B cell (primary cell): ENCODE results near the gene ANKRD11. TPM values are rescaled to one million over a fixed set of nuclear protein-coding genes. Genes with fewer than 3 reads are reported as not detected.

Experiments
- ATAC-seq: fragments of 200-7000 bp; cut with Tn5 transposase; one replicate; pipeline ENCODE4 v1.10.0; 2021; ENCODE audit warnings: low read depth, mild to moderate bottlenecking, moderate number of reproducible peaks, moderate library complexity
- CTCF ChIA-PET: fragments of 350-600 bp; sonication (Branson Sonifier 250); formaldehyde crosslinking; loops from one replicate; lab custom pipeline; 2021; ENCODE audit warnings: antibody characterized with exemption, inconsistent platforms; lab: Charles Lee
- POLR2A ChIA-PET: fragments of 350-600 bp; sonication (Branson Sonifier 250); formaldehyde crosslinking; loops from one replicate; lab custom pipeline; 2021; ENCODE audit warnings: antibody characterized with exemption; lab: Charles Lee
- DNase-seq: peaks from one replicate; pipeline ENCODE4 v3.0.0; 2013
- H2AFZ ChIP-seq: 2 replicates; pipeline ENCODE4 v1.6.1; 2012; ENCODE audit warnings: mild to moderate bottlenecking, low read depth, low read length; ENCODE audit not compliant: insufficient read depth, poor library complexity, severe bottlenecking
- H3K27ac ChIP-seq, 2 donors: 1 replicate in 1 of 2; 2 replicates in 1 of 2; pipeline ENCODE4 v1.5.1; 2012 to 2013; ENCODE audit warnings: low read length in 2 of 2, mild to moderate bottlenecking in 2 of 2, moderate library complexity in 1 of 2
- H3K27me3 ChIP-seq, 4 experiments: fragments of 200-600 bp in 1 of 4; sonication (generic) in 1 of 4; replicated peaks in 1 of 4; 1 replicate in 2 of 4; 2 replicates in 2 of 4; pipeline versions ENCODE4 v1.6.1 to v1.7.0; 2013 to 2016; ENCODE audit warnings: low read length in 3 of 4, mild to moderate bottlenecking in 2 of 4, mixed read lengths in 1 of 4, moderate library complexity in 1 of 4; ENCODE audit not compliant: insufficient read depth in 4 of 4, control insufficient read depth in 3 of 4; ENCODE audit errors: control extremely low read depth in 1 of 4
- H3K36me3 ChIP-seq, 2 experiments: replicated peaks in 1 of 2; 1 replicate in 1 of 2; 2 replicates in 1 of 2; pipeline versions ENCODE4 v1.6.1 to v1.7.1; 2013; ENCODE audit warnings: low read length in 1 of 2; ENCODE audit not compliant: insufficient read depth in 2 of 2, control insufficient read depth in 1 of 2; ENCODE audit errors: control extremely low read depth in 1 of 2, extremely low read depth in 1 of 2
- H3K4me1 ChIP-seq, 2 donors: fragments of 200-600 bp in 1 of 2; sonication (generic) in 1 of 2; 1 replicate in 1 of 2; 2 replicates in 1 of 2; pipeline versions ENCODE4 v1.5.1 to v1.6.1; 2013 to 2017; ENCODE audit warnings: low read length in 2 of 2; ENCODE audit not compliant: control insufficient read depth in 2 of 2, insufficient read depth in 2 of 2
- H3K4me2 ChIP-seq: replicated peaks from 2 replicates; pipeline ENCODE3; 2012; ENCODE audit warnings: mild to moderate bottlenecking, low read depth, low read length; ENCODE audit not compliant: poor library complexity, severe bottlenecking
- H3K4me3 ChIP-seq, 5 experiments: fragments of 200-600 bp in 1 of 5; sonication (generic) in 1 of 5; 1 replicate in 3 of 5; 2 replicates in 2 of 5; pipeline versions ENCODE4 v1.5.1 to v1.7.0; 2011 to 2016; ENCODE audit warnings: low read length in 4 of 5, mild to moderate bottlenecking in 4 of 5, low read depth in 2 of 5, control low read depth in 1 of 5, moderate library complexity in 1 of 5; ENCODE audit not compliant: insufficient read depth in 1 of 5; ENCODE audit errors: control extremely low read depth in 1 of 5, extremely low read depth in 1 of 5
- H3K79me2 ChIP-seq: fragments of 200-600 bp; sonication (generic); one replicate; pipeline ENCODE4 v1.6.0; 2016; ENCODE audit warnings: low read length; ENCODE audit not compliant: control insufficient read depth, insufficient read depth
- H3K9ac ChIP-seq: fragments of 200-600 bp; sonication (generic); 2 replicates; pipeline ENCODE4 v1.6.1; 2017; ENCODE audit warnings: mild to moderate bottlenecking, low read length, moderate library complexity
- H3K9me3 ChIP-seq, 3 donors: one replicate each; pipeline versions ENCODE4 v1.6.1 to v1.7.1; 2013; ENCODE audit warnings: low read length in 2 of 3; ENCODE audit not compliant: control insufficient read depth in 2 of 3, insufficient read depth in 1 of 3; ENCODE audit errors: control extremely low read depth in 1 of 3
- H4K20me1 ChIP-seq: 2 replicates; pipeline ENCODE4 v1.6.0; 2012; ENCODE audit warnings: mild to moderate bottlenecking, low read length; ENCODE audit not compliant: insufficient read depth, control insufficient read depth, poor library complexity, severe bottlenecking
- H3K27ac Mint-ChIP-seq: one replicate; pipeline ENCODE4 v1.8.0; 2021; ENCODE audit warnings: mixed read lengths
- H3K27me3 Mint-ChIP-seq: one replicate; pipeline ENCODE4 v1.8.0; 2021; ENCODE audit warnings: mixed read lengths
- H3K4me1 Mint-ChIP-seq: one replicate; pipeline ENCODE4 v1.8.0; 2021; ENCODE audit warnings: mixed read lengths
- H3K4me3 Mint-ChIP-seq: one replicate; pipeline ENCODE4 v1.8.0; 2021; ENCODE audit warnings: mixed read lengths
- H3K9me3 Mint-ChIP-seq: one replicate; pipeline ENCODE4 v1.8.0; 2022; ENCODE audit warnings: mixed read lengths; ENCODE audit not compliant: insufficient read depth
- CTCF ChIP-seq: fragments of 200-600 bp; IDR thresholded peaks from one replicate; pipeline ENCODE4 v1.8.0; 2022; ENCODE audit warnings: antibody characterized with exemption, mild to moderate bottlenecking
- EZH2 ChIP-seq: IDR thresholded peaks from 2 replicates; pipeline ENCODE4 v1.6.1; 2012; ENCODE audit warnings: borderline replicate concordance, low read depth, mild to moderate bottlenecking, moderate library complexity, low read length; ENCODE audit not compliant: insufficient read depth, poor library complexity, severe bottlenecking
- WGBS: methylation state at CpG from one replicate; pipeline ENCODE4 v1.1.5; 2013; ENCODE audit warnings: missing lambda C conversion rate; ENCODE audit not compliant: insufficient coverage; 5-methylcytosine and 5-hydroxymethylcytosine counted together
- intact Hi-C: fragments of 100-400 bp; cut with micrococcal nuclease; formaldehyde crosslinking; loops from one replicate; pipeline ENCODE4 v1.10.0; 2022
- polyA plus RNA-seq: library from polyadenylated mRNA; depleted of rRNA; stranded (reverse); fragments of >200 nt; gene quantifications from 2 replicates; pipeline ENCODE4 v1.2.3, GENCODE V29; 2012
- total RNA-seq, 2 donors: library from RNA; stranded (reverse); fragments of 120-200 nt in 1 of 2; gene quantifications; 1 replicate in 1 of 2; 2 replicates in 1 of 2; pipeline versions ENCODE4 v1.2.3 to v1.2.4, GENCODE V29; 2013 to 2022

ANKRD11 gene
- total and polyA plus RNA-seq, 2 donors (not counting 1 experiment from before 2014, with no cell fraction given): 67.9 to 314 TPM

DNA sequence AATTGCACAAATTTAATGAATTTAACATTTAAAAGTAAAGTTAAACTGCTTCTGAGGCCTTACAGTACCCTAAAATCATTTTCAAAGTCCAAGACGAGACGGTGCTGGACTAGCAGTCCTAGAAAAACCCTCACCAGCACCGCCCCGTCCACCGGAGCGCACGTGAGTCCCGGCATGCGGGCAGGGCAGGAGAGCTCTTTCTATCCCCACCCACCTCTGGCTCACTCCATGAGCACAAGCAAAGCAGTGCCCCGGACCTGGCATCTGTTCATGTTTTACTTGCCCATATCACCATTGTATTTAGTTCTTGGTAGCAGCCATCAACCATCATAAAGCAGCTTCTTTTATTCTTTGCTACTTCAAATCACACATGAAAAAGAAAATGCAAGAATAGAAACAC lies 41.7 kb downstream of the ANKRD11 start:
- no peak overlapping the region for H3K4me3 ChIP-seq
- peaks cover 100% of the 10 kb centered on the region for H4K20me1 ChIP-seq
- Mint-ChIP-seq H3K27ac (no peak overlapping the region), H3K4me3 (no peak overlapping the region), H3K27me3 (no peaks in the 10 kb centered on the region), H3K9me3 (no peaks in the 10 kb centered on the region), H3K4me1 (peaks cover 74% of the 10 kb centered on the region)
- no peaks in the 10 kb centered on the region for H3K27me3 ChIP-seq
- peaks cover 75 to 77% of the 10 kb centered on the region in 2 donors for H3K4me1 ChIP-seq
- H3K36me3 ChIP-seq: peaks cover 0 to 1% of the 10 kb centered on the region in 2 experiments
- ChIA-PET POLR2A (no interaction called here), CTCF (no interaction called here)
- peaks cover 0 to under 1% (median 0%) of the 10 kb centered on the region in 3 donors for H3K9me3 ChIP-seq
- H2AFZ ChIP-seq: no peak overlapping the region
- ATAC-seq: no peak
- H3K9ac ChIP-seq: no peak overlapping the region
- H3K79me2 ChIP-seq: peaks cover 100% of the 10 kb centered on the region
- TF ChIP-seq EZH2: no peak
- no peak for DNase-seq
- H3K4me2 ChIP-seq: no peak overlapping the region
- H3K27ac ChIP-seq: no peak overlapping the region
- intact Hi-C loops: no loop called here
- over 99% methylated on average over 10 of the region's 10 CpGs for WGBS

DNA sequence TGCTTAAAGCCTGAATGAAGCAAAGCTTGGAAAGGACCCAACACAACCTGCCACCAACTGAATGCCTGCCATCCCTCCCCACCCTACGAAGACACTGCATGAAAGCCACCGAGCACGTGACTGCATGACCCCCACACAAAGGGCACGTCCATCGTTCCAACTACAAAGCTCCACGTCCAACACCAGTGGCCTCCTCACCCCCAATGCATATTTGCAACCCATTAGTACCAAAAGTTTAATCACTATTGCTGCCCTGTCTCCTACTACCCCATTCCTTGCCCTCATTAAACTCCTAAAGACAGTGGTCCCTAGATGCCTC lies 43.4 kb downstream of the ANKRD11 start:
- CTCF ChIA-PET: interaction anchor here (1.0 to 1.1 kb wide), 2 partner anchors 30 to 42 kb away, joined by 3 to 4 read pairs; no protein-coding TSS in a partner anchor
- Histone ChIP-seq H3K4me2 (peak overlapping the region; percentile 27), H4K20me1 (peaks cover 100% of the 10 kb centered on the region), H2AFZ (no peak overlapping the region), H3K9ac (no peak overlapping the region), H3K79me2 (peaks cover 100% of the 10 kb centered on the region), H3K9me3 (no peaks in the 10 kb centered on the region), H3K4me3 (no peak overlapping the region), H3K27ac (no peak overlapping the region), H3K4me1 (peaks cover 74 to 76% of the 10 kb centered on the region in 2 donors), H3K27me3 (no peaks in the 10 kb centered on the region), H3K36me3 (peaks cover 0 to 1% of the 10 kb centered on the region in 2 experiments)
- Mint-ChIP-seq H3K4me3 (peak overlapping the region; percentile 21), H3K27me3 (no peaks in the 10 kb centered on the region), H3K9me3 (no peaks in the 10 kb centered on the region), H3K27ac (no peak overlapping the region), H3K4me1 (peaks cover 80% of the 10 kb centered on the region)
- ATAC-seq (no peak), DNase-seq (no peak)
- TF ChIP-seq CTCF (no peak), EZH2 (no peak)
- intact Hi-C loops: no loop called here
- 92% methylated on average over 6 of the region's 6 CpGs for WGBS
- POLR2A ChIA-PET: interaction anchor here (0.7 kb wide), 1 partner anchor 9 kb away, joined by 4 read pairs; no protein-coding TSS in a partner anchor
